Retinal pigment epithelial cell (primary cell): Measurements from ENCODE around the gene ACTL9.

Source experiments
- DNase-seq: peaks from one replicate; pipeline ENCODE4 v3.0.0-alpha.2; 2010; ENCODE audit warnings: low read depth
- H3K4me3 ChIP-seq: 2 replicates; pipeline ENCODE4 v1.5.1; 2011; ENCODE audit warnings: mild to moderate bottlenecking, low read length, control low read depth, moderate library complexity
- CTCF ChIP-seq: conservative IDR thresholded peaks from 2 replicates; pipeline ENCODE4 v1.5.1; 2011; ENCODE audit warnings: low read depth, low read length, control low read depth, inconsistent platforms

The ACTL9 gene

GRCh38 chr19:8696993-8697392 lies 1.6 kb downstream of the ACTL9 start:
- no peak for TF ChIP-seq CTCF
- DNase-seq = no peak
- no peak overlapping the region for H3K4me3 ChIP-seq

- no peak overlapping the region for H3K4me3 ChIP-seq
- no peak for DNase-seq
- TF ChIP-seq CTCF = no peak
Measured at GRCh38 chr19:8695911-8696310, 2.7 kb downstream of the ACTL9 start.

DNA sequence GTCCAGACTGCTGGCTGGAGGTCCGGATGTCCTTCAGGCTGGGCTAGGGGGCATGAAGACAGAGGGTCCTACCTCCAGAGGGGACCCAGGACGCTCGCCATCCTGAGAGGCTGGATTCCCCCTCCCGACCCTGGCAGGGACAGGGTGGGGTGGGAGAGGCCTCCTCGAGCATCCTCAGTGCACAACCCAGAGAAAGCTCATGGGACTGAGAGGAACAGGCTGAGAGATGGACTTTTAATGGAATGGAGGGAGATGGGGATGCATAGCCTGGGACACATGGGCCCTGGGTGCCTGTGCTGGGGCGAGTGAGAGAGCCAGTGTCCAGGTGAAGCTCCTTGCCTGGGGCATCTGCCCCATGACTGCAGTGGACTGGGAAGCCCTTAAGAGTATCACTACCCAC lies 3.1 kb downstream of the ACTL9 start:
- no peak for DNase-seq
- TF ChIP-seq CTCF = no peak
- no peak overlapping the region for H3K4me3 ChIP-seq

- DNase-seq = no peak
- TF ChIP-seq CTCF = no peak
- no peak overlapping the region for H3K4me3 ChIP-seq
Measured at GRCh38 chr19:8690753-8691539, 7.6 kb downstream of the ACTL9 start.

- no peak for DNase-seq
- no peak overlapping the region for H3K4me3 ChIP-seq
- TF ChIP-seq CTCF = no peak
Measured at GRCh38 chr19:8688930-8689329, 9.7 kb downstream of the ACTL9 start.

DNA sequence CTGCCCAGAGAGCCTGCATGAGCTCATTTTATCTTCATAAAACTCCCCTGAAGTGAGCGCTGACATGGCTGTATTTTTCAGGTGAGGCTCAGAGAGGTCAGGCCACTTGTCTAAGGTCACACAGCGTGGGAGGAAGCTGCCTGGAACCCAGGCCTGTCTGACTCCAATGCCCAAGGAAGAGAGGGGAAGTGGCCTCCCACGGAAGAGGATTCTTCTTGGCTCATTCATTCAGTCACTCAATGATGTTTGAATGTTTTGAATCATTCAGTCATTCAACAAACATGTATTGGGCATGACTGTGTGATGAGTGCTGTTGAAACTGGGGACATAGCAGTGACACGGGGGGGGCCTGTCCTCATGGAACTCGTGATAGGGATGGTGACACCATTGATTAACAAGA lies 12.0 kb downstream of the ACTL9 start:
- TF ChIP-seq CTCF = no peak
- H3K4me3 ChIP-seq = no peak overlapping the region
- no peak for DNase-seq
